KOPT-K1 (cell line): ENCODE measurements around the gene COPS2.
"Not testable (repeated sequence)": the region's sequence is repeated elsewhere in the genome, so short reads cannot be mapped to it uniquely, and the experiment has no call there.

Experiments
- H3K27ac ChIP-seq: fragments of 200-600 bp; sonication (generic); 2 replicates; pipeline ENCODE4 v1.5.1; 2016; ENCODE audit warnings: antibody characterized with exemption, mild to moderate bottlenecking, low read depth, low read length; ENCODE audit not compliant: poor library complexity, severe bottlenecking
- H3K36me3 ChIP-seq: fragments of 200-600 bp; sonication (generic); 2 replicates; pipeline ENCODE4 v1.5.1; 2017; ENCODE audit warnings: antibody characterized with exemption, mild to moderate bottlenecking, low read length, moderate library complexity; ENCODE audit not compliant: insufficient read depth
- H3K9me3 ChIP-seq: fragments of 200-600 bp; sonication (generic); 2 replicates; pipeline ENCODE4 v1.5.1; 2017; ENCODE audit warnings: antibody characterized with exemption, low read length, mild to moderate bottlenecking; ENCODE audit not compliant: insufficient read depth, poor library complexity, severe bottlenecking

Gene COPS2

GRCh38 chr15:49101536-49101935 is 53.9 kb downstream of the COPS2 start:
- H3K36me3 ChIP-seq = peaks cover 7% of the 10 kb centered on the region; the same call in 1 of the 2 replicates
- H3K9me3 ChIP-seq = no peaks in the 10 kb centered on the region

GRCh38 chr15:49096090-49096750 is 59.2 kb downstream of the COPS2 start:
- H3K27ac ChIP-seq = no peak overlapping the region
- H3K9me3 ChIP-seq = no peaks in the 10 kb centered on the region
- no peaks in the 10 kb centered on the region for H3K36me3 ChIP-seq

More at GRCh38 chr15:49101536-49101935, 53.9 kb downstream of the COPS2 start:
- no peak overlapping the region for H3K27ac ChIP-seq

GRCh38 chr15:49094923-49095322 is 60.5 kb downstream of the COPS2 start:
- Histone ChIP-seq H3K9me3 (no peaks in the 10 kb centered on the region), H3K36me3 (no peaks in the 10 kb centered on the region), H3K27ac (no peak overlapping the region)

GRCh38 chr15:49093252-49094105 is 61.9 kb downstream of the COPS2 start:
- H3K9me3 ChIP-seq = no peaks in the 10 kb centered on the region
- H3K36me3 ChIP-seq = no peaks in the 10 kb centered on the region
- no peak overlapping the region for H3K27ac ChIP-seq

GRCh38 chr15:49088996-49089395 is 66.4 kb downstream of the COPS2 start:
- H3K36me3 ChIP-seq = no peaks in the 10 kb centered on the region
- no peaks in the 10 kb centered on the region for H3K9me3 ChIP-seq
- H3K27ac ChIP-seq = no peak overlapping the region

GRCh38 chr15:49085696-49086459 is 69.5 kb downstream of the COPS2 start:
- Histone ChIP-seq H3K9me3 (no peaks in the 10 kb centered on the region), H3K36me3 (no peaks in the 10 kb centered on the region), H3K27ac (no peak overlapping the region)

GRCh38 chr15:49084285-49084570 is 71.2 kb downstream of the COPS2 start:
- Histone ChIP-seq H3K36me3 (no peaks in the 10 kb centered on the region), H3K27ac (no peak overlapping the region), H3K9me3 (no peaks in the 10 kb centered on the region)

GRCh38 chr15:49083401-49084284 is 71.8 kb downstream of the COPS2 start:
- H3K27ac ChIP-seq = no peak overlapping the region
- H3K36me3 ChIP-seq = no peaks in the 10 kb centered on the region
- H3K9me3 ChIP-seq = no peaks in the 10 kb centered on the region

- Histone ChIP-seq H3K36me3 (no peaks in the 10 kb centered on the region), H3K9me3 (no peaks in the 10 kb centered on the region), H3K27ac (no peak overlapping the region)
Observed at GRCh38 chr15:49082960-49083359, 72.4 kb downstream of the COPS2 start.

GRCh38 chr15:49079340-49080039 is 75.9 kb downstream of the COPS2 start:
- Histone ChIP-seq H3K27ac (no peak overlapping the region), H3K36me3 (no peaks in the 10 kb centered on the region)

GRCh38 chr15:49075881-49076280 is 79.5 kb downstream of the COPS2 start:
- H3K9me3 ChIP-seq = no peaks in the 10 kb centered on the region
- H3K36me3 ChIP-seq = no peaks in the 10 kb centered on the region
- H3K27ac ChIP-seq = no peak overlapping the region

More at GRCh38 chr15:49079340-49080039, 75.9 kb downstream of the COPS2 start:
- no peaks in the 10 kb centered on the region for H3K9me3 ChIP-seq

GRCh38 chr15:49074589-49075287 is 80.7 kb downstream of the COPS2 start:
- not testable (repeated sequence) for H3K27ac ChIP-seq, H3K36me3 ChIP-seq, H3K9me3 ChIP-seq
